Dedifferentiated amniotic fluid mesenchymal stem cell (primary cell): ENCODE data around the gene HTR1A.

Experiments
- DNase-seq: peaks from one replicate; pipeline ENCODE4 v3.0.0-alpha.2; 2016; ENCODE audit errors: extremely low spot score

The HTR1A gene

GRCh38 chr5:63962279-63962678, at the start of gene HTR1A:
Gene HTR1A, minus strand, starts transcription at chr5:63962445. Its CDS starts 726 bp downstream, at chr5:63961719.
- no peak for DNase-seq

DNA sequence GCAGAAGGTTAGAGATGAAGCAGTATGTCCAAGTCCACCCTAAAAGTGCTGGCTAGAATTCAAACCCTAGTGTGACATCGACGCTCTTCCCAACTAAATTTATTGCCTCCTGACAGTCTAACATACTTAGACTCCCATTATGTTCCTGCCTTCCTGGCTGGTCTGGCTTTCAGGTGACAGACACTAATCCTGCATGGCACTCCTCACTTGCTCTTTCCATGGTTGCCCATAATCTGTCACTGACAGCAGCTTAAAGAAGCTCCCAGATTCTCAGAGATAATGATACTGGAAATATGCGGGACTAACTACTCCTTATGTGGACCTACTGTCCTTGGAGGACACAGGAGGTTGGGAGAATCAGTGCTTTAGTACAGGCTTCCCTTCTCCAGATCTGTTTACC, 41.7 kb upstream of the HTR1A start:
- DNase-seq, result no peak

- no peak for DNase-seq
Measured at GRCh38 chr5:64000096-64000495, 37.9 kb upstream of the HTR1A start.

DNA sequence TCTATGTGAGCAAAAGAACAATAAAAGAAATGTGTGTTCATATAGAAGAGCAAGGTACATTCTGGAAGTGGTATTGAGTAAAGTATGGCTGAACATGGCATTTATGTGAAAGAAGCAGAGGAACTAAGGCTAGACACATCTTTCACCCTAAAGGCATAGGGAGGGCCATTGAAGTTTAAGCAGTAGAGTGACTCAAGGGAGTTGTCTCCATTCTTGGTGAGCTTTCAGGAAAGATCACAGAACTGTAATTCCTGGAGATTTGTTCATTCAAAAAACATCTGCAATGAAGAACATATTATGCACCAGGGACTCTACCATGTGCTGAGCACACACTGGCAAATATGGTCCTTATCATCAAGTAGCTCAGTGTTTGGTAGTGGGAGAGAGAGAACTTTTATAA, 24.8 kb upstream of the HTR1A start:
- no peak for DNase-seq

DNA sequence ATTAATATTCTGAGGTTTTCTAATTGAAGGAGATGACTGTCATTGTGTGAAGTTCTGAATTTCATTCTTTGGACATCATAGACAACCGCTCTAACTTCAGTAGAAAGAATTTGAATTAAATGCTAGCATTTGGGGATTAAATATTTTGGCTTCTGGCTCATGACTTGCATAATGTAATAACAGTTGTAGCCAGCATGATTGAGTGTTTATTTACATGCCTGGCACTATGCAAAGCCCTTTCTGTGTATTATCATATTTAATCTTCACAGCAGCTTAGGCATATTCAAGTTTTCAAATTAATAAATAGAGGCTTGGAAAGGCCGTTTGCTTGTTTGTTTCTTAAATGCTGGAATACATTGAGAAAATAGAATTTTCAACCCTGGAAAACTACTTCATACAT, 19.6 kb upstream of the HTR1A start:
- DNase-seq, result no peak

- no peak for DNase-seq
Measured at GRCh38 chr5:63963926-63964325, 1.7 kb upstream of the HTR1A start.

DNA sequence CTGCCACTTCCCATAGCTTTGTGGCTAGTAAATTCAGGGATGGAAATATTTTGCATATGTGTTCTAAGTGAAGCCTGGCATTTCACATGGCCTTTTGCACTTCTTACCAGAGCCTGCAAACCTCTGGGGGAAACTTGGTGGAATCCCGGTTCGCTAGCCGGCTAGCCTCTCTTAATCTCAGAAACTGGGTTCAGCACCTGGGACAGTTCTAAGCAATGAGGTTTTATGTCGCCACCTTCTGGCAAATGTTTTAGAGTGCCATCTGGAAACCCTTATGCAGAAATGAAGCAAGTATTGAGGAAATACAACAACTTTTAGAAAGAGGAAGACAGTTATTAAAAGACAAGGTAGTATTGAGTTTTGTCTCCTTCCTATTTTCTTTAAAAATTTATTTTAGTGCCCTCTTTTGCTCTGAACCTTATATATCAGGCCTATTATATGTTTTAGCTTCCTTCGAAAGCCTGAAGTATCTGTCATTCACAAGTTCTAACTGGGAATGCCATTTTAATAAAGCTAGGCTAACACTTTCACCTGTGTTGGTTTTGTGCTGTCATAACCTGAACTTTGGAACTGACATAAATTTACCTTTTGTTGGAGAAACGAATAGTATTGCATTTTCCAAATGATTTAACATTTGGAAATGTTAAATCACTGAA, 963 bp upstream of the HTR1A start:
- DNase-seq, result peak; percentile 63

DNA sequence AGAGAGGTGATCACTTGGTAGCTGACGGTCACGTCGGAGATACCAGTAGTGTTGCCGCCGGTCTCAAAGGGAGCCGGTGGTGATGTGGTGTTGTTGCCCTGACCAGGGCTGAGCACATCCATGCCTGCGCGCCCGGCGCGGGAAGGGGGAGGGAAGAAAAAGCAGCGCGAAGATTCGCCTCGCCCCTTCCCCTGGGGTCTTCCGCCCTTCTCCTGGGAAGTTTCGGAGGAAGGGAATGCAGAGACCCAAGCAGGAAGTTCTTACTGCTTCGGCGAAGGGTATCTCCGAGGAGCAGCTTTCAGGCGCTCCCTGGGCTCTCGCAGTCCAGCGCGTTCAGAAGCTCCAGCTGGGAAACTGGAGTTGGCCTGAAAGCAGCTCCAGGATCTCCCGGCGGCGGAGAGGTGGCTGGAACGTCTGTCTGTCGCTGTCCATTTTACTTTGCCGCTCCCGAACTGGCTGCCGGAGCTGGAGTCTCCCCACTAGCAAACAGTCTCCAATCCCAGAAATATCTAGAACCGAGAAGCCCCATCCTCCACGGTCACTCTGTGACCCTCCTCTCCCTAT, 565 bp downstream of the HTR1A start:
- no peak for DNase-seq

DNA sequence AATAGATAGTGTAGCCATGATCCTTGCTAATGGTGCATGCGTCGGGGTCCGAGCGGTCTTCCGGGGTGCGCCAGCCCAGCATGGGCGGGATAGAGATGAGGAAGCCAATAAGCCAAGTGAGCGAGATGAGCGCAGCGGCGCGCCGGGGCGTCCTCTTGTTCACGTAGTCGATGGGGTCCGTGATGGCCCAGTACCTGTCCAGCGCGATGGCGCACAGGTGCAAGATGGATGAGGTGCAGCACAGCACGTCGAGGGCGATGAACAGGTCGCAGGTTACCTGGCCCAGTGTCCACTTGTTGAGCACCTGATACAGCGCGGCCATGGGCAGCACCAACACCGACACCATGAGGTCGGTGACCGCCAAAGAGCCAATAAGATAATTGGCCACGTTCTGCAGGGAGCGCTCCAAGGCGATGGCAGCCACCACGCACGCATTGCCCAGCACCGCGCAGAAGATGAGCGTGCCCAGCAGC, 1.1 kb downstream of the HTR1A start:
- no peak for DNase-seq

DNA sequence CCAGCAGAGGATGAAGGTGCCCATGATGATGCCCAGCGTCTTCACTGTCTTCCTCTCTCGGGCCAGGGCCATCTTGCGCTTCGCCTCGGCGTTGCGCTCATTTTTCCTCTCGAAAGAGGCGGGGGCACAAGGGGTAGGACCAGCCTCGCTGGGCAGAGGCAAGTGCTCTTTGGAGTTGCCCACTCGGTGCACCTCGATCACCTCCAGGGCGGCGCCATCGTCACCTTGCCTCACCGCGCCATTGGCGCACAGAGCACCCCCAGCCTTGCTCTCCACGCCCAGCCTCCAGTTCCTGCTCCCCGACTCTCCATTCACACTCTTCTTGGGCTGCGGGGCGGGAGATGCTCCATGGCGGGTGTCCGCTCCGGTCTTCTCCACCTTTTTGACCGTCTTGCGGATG, 1.6 kb downstream of the HTR1A start:
- DNase-seq, result no peak

DNA sequence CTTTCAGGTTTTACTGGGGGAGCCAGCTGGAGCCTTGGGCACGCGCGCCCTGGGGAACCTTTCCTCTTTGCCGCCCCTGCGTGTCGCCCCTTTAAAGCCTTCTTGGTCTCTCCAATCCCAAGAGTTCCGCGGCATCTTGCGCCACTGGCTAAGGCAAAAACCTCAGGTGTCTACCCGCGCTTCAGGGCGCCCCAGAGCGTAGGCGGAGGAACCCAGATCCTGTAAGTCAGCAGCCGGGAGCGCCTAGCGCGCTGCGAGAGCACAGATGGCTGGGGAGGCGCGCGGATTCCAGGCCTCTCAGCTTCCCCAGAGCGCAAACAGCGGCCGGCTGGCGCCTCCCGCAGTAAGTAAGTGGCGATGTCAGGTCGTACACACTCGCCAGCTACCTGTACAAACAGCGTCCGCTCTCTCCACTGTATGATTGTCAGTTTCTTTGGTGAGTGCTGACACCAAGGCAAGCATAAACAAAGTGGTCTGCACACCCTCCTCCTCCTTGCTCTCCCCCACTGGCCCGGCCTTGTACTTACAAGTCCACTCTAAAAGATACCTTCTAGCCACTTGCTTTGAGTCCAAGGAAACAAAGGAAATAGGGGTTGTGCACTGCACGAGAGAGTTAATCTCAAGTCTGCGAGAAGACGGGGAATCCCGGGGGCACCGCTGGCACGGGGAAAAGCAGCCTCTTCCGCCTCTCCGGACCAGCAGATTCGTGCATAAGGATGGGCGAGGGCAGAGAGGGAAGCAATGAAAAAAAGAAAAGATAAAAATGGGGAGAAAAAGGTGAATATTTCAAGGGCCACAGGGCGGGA, 2.9 kb downstream of the HTR1A start:
- DNase-seq, result no peak

DNA sequence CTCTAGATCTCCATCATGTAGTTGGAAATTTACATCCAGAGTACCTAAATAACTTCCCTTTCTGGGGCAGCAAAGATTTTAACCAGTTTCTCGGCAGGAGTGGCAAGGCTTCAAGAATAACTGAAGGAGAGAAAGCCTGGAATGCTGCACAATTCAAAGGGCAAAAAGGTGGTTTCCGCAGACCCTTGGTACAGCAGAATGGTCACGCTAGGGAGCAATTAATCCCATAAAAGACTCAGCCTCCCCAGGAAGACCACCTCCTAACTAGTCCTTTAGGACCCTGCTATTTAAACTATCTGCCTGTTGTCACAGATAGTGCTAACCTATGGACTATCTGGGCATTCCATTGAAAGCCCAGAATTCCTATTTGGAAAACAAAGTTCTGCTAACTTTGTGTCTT, 3.6 kb downstream of the HTR1A start:
- DNase-seq, result no peak

DNA sequence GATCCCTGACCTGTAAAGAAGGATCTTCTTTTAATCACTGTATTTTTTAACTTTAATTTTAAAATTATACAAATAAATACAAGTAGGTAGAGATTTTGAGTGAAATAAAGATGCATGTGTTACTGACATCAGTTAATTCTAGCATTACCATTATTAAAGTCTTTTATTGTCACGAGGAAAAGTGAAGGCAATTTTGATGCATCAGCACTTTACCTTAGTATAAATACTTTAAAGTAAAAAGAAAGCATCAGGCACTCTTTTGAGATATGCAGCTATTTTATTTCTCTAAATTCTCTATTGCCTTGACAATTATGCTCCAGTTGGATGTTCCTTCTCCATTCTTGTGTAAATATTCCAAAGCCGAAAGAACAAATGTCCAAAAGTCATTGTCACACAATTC, 4.6 kb downstream of the HTR1A start:
- DNase-seq, result no peak

DNA sequence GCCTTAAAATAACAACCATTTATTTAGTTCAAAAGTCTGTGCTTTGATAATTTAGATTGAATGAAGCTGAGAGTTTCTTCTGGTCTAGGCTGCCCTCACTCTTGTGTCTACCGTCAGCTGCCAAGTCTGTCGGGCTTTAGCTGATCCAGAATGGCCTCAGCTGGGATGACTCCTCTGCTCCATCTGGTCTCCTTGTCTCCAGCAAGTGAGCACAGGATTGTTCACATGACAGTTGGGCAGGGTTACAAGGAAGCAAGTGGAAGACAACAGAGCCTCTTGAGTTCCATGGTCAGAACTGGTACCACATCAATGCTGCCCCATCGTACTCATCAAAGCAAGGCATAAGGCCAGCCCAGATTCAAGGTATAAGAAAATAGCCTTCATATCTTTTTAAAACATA, 9.0 kb downstream of the HTR1A start:
- no peak for DNase-seq

DNA sequence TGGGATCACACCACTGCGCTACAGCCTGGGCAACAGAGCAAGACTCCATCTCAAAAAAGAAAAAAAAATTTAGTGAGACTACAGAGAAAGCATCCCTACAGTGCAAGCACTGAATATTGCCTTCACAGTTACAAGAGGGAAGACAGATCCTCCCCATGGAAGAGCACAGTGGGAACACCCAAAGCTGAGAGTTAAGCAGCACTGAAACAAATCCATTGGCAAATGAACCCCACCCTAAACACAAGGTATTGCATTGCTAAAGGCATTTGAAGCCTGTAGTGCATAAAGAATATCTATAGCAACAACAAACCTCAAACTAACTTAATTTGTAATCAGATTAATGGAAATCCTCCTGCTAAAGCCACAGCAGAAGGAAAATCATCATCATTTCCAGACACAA, 27.1 kb downstream of the HTR1A start:
- no peak for DNase-seq

GRCh38 chr5:63931836-63932235, 30.4 kb downstream of the HTR1A start:
- DNase-seq, result no peak

GRCh38 chr5:63928451-63928850, 33.8 kb downstream of the HTR1A start:
- DNase-seq, result no peak

GRCh38 chr5:63923914-63924313, 38.3 kb downstream of the HTR1A start:
- DNase-seq, result no peak

DNA sequence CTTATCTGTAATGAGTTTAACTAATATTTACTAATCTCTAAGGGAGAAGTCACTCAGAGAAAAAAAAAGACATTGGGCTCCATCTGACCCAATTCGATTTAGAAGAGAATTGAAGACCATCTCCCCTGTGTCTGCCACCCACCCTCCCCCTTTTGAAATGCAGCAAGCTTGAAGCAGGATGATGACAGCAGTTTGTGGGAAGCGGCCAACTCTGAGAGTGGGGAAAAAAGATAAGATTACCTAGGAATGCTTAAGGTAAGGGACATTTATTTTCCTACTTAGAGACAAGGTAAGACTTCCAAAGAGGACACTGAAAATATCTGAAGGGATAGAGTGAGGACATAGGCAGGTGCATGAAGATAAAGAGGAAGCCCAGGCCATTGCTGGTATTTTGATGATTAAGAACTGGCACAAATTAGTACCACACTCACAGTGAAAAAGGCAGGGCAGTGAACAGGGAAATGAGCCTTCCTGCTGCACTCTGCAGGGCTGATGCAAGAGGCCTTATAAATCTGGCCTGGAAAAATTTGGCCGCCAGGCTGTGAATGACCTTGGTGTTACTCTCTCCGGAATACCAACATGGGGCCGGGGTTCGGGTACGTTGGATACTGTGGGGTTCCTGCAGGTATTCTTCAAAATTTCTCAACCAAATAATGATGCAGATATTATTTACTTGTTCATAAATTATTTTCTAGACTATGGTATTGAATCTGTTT, 42.3 kb downstream of the HTR1A start:
- DNase-seq, result no peak

DNA sequence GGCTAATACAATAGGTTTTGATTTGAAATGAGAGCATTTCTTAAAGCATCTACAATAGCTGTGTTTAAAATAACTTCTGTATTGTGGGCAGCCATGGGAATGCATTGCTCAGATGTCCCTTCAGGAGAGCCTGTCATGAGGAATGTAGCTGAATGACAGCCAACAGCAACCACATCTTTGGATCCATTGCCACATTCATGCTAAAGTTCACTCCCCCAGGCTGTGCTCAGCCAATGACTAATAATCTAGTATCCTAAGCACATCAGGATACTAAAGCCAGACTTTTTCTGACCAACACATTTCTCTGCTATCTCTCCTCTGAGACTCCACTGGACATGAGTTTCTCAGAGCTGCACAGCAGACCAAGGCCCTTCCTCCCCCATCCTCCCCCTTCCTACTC, 45.5 kb downstream of the HTR1A start:
- DNase-seq, result no peak

GRCh38 chr5:63911871-63912270, 50.4 kb downstream of the HTR1A start:
- DNase-seq, result no peak
